Lung (tissue), 12 donors: Measurements from ENCODE around the gene RETN. TPM values are rescaled to one million over a fixed set of nuclear protein-coding genes. Genes with fewer than 3 reads are reported as not detected.

Experiments used
- ATAC-seq: fragments of 200-7000 bp; cut with Tn5 transposase; one replicate; pipeline ENCODE4 v1.9.1; 2020; ENCODE audit warnings: moderate number of reproducible peaks; ENCODE audit not compliant: insufficient read depth, low FRiP score
- DNase-seq, 3 donors: peaks; one replicate each; pipeline ENCODE4 v3.0.0-alpha.2; 2013 to 2017
- H3K27ac ChIP-seq, 2 donors: one replicate each; pipeline ENCODE4 v1.5.1; 2013; ENCODE audit warnings: mild to moderate bottlenecking in 2 of 2, moderate library complexity in 2 of 2, control low read depth in 1 of 2, inconsistent platforms in 1 of 2, low read depth in 1 of 2, low read length in 1 of 2
- H3K27me3 ChIP-seq, 3 donors: one replicate each; pipeline ENCODE4 v1.5.1; 2013; ENCODE audit warnings: low read length in 2 of 3; ENCODE audit not compliant: control insufficient read depth in 3 of 3, insufficient read depth in 3 of 3
- H3K36me3 ChIP-seq, 4 donors: one replicate each; pipeline ENCODE4 v1.5.1; 2013; ENCODE audit warnings: low read length in 4 of 4, mild to moderate bottlenecking in 1 of 4, moderate library complexity in 1 of 4; ENCODE audit not compliant: control insufficient read depth in 4 of 4, insufficient read depth in 4 of 4
- H3K4me1 ChIP-seq, 5 donors: one replicate each; pipeline ENCODE4 v1.5.1; 2013; ENCODE audit warnings: low read length in 5 of 5, mild to moderate bottlenecking in 2 of 5, moderate library complexity in 1 of 5; ENCODE audit not compliant: control insufficient read depth in 5 of 5, insufficient read depth in 5 of 5
- H3K4me3 ChIP-seq: one replicate; pipeline ENCODE4 v1.5.1; 2013; ENCODE audit warnings: mild to moderate bottlenecking, control low read depth, moderate library complexity
- H3K9ac ChIP-seq, 2 donors: one replicate each; pipeline ENCODE4 v1.5.1; 2013; ENCODE audit warnings: low read length in 2 of 2, control low read depth in 1 of 2; ENCODE audit not compliant: insufficient read depth in 1 of 2
- H3K9me3 ChIP-seq, 4 donors: one replicate each; pipeline ENCODE4 v1.5.1; 2013; ENCODE audit warnings: low read length in 3 of 4, mild to moderate bottlenecking in 1 of 4, moderate library complexity in 1 of 4; ENCODE audit not compliant: control insufficient read depth in 4 of 4, insufficient read depth in 3 of 4
- WGBS, 2 donors: extraction: QIAGEN DNeasy Blood & Tissue Kit; methylation state at CpG; one replicate each; pipeline ENCODE4 v1.1.7; 2013; 5-methylcytosine and 5-hydroxymethylcytosine counted together
- polyA plus RNA-seq, 2 donors: library from polyadenylated mRNA; stranded (reverse); fragments of 200-250 nt; gene quantifications; one replicate each; pipeline ENCODE4 v1.2.1, GENCODE V29; 2013
- total RNA-seq, 2 donors: library from RNA; depleted of rRNA in 1 of 2; stranded (reverse); fragments of >200 nt in 1 of 2; gene quantifications; one replicate each; pipeline ENCODE4 v1.2.1, GENCODE V29; 2014 to 2021
- TF ChIP-seq, protein P1 (sequence below): IDR thresholded peaks from 2 replicates; pipeline ENCODE4 v1.5.1; 2012; ENCODE audit warnings: mild to moderate bottlenecking; ENCODE audit errors: control extremely low read depth, extremely low read depth
- donor health status: control.
- donor health status: control.
- donor health status: Bipolar disorder and iron deficiency.
- donor health status: healthy.
- donor health status: DM: yes; HTN: yes; CAD: no.

Gene RETN
- total and polyA plus RNA-seq, 4 donors, result 2.9 to 1,168 (median 58.3) TPM

DNA sequence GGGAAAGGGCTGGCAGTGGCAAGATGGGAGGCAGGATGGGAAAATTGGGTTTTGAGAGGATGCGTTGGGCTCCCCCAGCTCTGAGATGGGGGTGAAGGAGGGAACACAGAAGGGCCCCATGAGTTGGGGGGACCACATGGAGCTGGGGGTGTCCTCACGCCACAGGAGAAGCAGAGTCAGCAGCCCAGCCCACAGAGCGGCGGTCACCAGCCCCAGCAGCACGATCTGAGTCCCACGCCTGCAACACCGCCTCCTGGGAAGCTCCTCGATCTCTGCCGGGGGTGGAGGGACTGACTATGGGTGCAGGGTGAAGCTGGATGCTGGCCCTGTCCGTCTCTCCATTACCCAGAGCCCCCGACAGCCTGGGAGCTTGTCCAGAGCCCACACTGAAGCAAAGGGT lies 29.7 kb downstream of the RETN start:
- DNase-seq (no peak), ATAC-seq (no peak)
- Histone ChIP-seq H3K27ac (no peak overlapping the region), H3K27me3 (peaks cover 0 to 4% (median 3%) of the 10 kb centered on the region in 3 donors), H3K4me3 (no peak overlapping the region), H3K4me1 (no peaks in the 10 kb centered on the region), H3K36me3 (no peaks in the 10 kb centered on the region), H3K9me3 (peaks cover 0 to 1% (median 0%) of the 10 kb centered on the region in 4 donors), H3K9ac (no peak overlapping the region)
- WGBS, 2 donors, result 35 to 49% methylated on average over 11 of the region's 11 CpGs
- TF ChIP-seq, protein P1, sequence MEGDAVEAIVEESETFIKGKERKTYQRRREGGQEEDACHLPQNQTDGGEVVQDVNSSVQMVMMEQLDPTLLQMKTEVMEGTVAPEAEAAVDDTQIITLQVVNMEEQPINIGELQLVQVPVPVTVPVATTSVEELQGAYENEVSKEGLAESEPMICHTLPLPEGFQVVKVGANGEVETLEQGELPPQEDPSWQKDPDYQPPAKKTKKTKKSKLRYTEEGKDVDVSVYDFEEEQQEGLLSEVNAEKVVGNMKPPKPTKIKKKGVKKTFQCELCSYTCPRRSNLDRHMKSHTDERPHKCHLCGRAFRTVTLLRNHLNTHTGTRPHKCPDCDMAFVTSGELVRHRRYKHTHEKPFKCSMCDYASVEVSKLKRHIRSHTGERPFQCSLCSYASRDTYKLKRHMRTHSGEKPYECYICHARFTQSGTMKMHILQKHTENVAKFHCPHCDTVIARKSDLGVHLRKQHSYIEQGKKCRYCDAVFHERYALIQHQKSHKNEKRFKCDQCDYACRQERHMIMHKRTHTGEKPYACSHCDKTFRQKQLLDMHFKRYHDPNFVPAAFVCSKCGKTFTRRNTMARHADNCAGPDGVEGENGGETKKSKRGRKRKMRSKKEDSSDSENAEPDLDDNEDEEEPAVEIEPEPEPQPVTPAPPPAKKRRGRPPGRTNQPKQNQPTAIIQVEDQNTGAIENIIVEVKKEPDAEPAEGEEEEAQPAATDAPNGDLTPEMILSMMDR, result no peak

DNA sequence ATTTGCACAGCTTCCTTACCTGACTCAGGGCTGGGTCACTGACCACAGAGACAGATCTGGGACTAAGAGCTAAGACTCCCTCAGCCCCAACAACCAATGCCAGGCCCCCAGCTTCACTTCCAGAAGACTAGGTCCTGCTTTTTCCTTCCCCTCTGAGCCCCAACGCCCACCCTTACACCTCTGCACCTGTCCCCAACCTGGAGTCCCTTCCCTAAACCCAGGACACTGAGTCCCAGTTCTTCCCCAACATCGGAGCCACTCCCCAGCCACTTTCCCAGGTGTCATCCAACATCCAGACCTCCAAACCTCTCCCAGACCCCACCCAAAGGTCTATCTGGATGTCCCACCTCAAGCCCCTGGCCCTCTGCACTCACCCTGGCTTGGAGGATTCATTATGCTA lies 30.2 kb downstream of the RETN start:
- Histone ChIP-seq H3K9me3 (peaks cover 0 to 1% (median 0%) of the 10 kb centered on the region in 4 donors), H3K9ac (no peak overlapping the region), H3K27me3 (peaks cover 0 to 4% (median 3%) of the 10 kb centered on the region in 3 donors), H3K27ac (no peak overlapping the region), H3K4me3 (no peak overlapping the region), H3K36me3 (no peaks in the 10 kb centered on the region), H3K4me1 (no peaks in the 10 kb centered on the region)
- WGBS, 2 donors, result 41 to 46% methylated on average over 2 of the region's 2 CpGs
- no peak for ATAC-seq
- TF ChIP-seq, protein P1, result no peak
- no peak for DNase-seq

DNA sequence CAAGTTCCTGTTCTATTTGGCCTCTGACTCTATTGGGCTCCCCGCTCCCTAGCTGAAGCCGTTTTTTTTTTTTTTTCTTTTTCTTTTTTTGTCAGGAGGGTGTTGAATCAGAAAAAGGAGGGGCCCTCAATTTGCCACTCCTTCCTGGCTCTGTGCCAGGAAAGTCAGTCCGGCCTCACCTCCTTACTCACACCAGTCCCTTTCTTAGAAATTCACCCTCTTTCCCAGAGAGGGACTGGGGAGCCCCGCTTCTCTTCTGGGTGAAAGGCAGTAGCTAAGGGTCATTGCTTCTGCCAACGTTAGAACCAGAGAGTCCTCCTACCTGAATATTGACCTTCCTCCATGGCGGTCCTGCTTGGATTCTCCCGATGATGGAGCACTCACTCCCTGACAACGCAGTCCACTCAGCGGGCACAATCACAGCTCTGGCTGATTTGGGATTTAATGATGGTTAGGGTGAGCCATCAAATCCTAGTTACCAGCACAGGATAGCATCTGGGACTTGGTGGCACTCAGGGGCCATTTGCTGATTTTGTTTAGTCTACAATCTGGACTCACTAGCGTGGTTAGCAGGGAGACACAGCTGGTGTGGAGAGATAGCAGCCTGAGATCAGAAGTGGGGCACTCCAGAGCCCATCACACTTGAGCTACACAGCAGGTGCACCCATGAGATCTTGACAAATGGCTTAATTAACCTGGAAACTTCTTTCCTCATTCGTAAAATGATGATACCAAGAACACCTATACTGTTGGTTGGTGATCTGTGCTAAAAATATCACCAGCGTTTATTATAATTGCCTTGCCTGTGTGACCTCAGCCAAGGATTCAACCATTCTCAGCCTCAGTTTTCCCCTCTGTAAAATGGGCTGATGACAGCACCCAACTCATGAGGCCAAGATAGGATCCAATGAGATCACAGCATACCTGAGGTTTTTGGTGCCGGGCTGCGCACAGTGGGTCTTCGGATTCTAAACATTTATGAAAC lies 30.9 kb downstream of the RETN start:
- Histone ChIP-seq H3K9ac (no peak overlapping the region), H3K4me3 (no peak overlapping the region), H3K4me1 (no peaks in the 10 kb centered on the region), H3K36me3 (no peaks in the 10 kb centered on the region), H3K27me3 (peaks cover 0 to 4% (median 3%) of the 10 kb centered on the region in 3 donors), H3K27ac (no peak overlapping the region), H3K9me3 (peaks cover 0 to 1% (median 0%) of the 10 kb centered on the region in 4 donors)
- WGBS, 2 donors, result 58 to 67% methylated on average over 15 of the region's 15 CpGs
- no peak for DNase-seq
- TF ChIP-seq, protein P1, result no peak
- no peak for ATAC-seq
